Activated naive CD4-positive, alpha-beta T cell (primary cell): ENCODE results near the gene SLC25A53.

Source experiments
- DNase-seq, 4 experiments: peaks; one replicate each; lab custom pipeline; 2025; lab: John Stamatoyannopoulos, UW

Gene SLC25A53, protein sequence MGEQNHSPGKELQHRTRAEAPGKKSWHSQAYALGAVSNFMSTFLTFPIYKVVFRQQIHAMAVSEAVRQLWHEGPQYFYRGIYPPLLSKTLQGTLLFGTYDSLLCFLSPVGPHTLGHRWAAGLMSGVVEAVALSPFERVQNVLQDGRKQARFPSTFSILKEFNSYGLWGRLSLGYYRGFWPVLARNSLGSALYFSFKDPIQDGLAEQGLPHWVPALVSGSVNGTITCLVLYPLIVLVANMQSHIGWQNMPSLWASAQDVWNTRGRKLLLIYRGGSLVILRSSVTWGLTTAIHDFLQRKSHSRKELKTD

DNA sequence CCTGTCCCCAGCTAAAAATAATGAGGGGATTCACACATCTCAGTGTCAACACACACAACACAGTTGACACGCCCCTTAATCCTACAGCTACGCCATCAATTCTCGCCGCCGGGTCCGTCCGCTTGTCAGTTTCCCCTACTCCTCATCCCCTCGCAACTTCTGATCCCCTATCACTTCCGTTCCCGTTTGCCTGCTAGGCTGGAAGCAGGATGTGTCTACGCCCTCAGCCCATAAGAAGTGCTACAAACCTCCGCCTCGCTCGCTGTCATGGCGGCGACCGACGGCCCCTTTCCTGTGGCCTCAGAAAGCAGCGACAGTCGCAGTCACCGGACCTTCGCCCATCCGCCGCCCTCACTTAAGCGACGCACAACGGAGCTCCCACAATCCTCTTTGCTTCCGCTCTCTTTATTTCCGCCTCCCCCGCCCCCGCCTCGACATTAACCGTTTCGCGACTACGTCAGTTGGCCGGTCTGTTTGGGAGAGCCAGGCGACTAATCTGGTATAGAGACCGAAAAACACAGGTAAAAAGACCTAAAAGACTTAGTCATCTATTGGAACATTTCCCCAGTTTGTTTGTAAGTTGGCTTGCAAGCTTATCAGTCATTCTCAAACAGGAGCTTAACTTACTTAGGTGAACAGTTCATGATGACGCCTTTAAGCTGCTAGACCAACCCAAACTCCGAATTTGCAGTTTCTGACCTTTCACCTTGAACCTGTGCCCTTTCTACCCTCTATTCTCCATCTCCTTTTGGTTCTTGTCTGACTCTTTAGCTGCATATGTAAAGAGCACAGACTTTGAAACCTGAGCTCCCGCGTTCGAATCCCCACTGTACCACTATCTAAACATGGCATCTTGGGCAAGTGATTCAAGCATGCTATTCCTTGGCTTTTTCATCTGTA lies at the start of gene SLC25A53:
Gene SLC25A53, minus strand, starts transcription at position 380 of the 900 bp plus-strand sequence. CDS start 51,752 bp downstream, outside the sequence.
- DNase-seq, result peak; percentile 32 to 70 (median 64)

DNA sequence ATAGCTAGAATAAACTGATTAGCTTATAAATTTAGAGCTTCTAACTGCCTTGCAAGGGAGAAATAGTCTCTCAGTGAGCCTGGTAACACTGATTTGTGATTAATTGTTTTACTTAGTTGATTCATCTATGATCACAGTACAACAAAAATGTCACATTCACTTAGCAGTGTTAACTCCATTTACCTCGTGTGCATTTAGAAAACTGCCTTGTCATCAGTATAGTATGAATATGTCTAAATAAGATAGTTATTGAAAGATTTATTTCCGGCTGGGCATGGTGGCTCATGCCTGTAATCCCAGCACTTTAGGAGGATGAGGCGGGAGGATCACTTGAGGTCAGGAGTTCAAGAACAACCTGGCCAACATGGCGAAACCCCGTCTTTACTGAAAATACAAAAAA lies 48.7 kb upstream of the SLC25A53 start:
- DNase-seq, result no peak

DNA sequence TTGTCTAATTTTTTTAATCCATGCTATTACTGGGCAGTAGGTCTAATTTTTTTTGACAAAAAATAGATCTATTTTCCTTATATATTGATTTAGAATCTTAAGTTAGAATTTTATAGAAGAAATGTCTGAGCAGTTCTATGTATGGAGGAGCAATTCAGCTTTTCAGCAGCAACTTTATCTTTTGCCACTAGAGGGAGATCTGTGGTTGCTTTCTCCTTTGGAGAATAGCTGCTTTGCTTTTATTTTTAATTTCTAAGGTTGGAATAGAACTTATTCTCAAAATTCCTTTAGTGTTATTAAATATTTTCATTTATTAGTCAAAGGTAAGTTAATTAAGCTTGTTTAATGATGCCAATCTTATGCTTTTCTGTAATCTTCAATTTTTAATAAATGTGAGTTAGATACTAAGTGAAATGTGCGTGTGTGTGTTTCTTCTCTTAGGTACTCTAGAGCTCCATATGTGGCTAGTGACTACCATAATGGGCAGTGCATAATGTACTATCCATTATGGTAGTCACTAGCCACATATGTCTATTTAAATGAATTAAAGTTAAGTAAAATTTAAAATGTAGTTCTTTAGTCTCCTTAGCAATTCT lies 38.8 kb upstream of the SLC25A53 start:
- no peak for DNase-seq

DNA sequence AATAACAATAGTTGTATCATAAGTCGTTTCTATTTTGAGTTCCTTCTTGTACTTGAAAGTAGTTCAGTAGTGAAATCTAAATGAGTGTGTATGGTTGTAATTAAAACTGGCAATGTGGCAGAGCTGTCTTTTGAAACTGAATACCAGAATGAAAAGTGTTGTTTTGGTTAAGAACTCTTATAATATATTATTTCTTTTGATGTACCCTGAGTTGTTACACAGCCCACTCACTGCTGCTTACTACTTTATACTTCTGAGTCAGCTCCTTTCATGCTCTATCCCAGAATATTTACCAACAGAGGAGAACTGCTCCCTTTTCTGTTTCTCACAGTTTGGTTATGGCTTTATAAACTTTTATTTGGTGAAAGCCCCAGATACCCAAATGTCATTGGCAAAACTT lies 38.2 kb upstream of the SLC25A53 start:
- no peak for DNase-seq

DNA sequence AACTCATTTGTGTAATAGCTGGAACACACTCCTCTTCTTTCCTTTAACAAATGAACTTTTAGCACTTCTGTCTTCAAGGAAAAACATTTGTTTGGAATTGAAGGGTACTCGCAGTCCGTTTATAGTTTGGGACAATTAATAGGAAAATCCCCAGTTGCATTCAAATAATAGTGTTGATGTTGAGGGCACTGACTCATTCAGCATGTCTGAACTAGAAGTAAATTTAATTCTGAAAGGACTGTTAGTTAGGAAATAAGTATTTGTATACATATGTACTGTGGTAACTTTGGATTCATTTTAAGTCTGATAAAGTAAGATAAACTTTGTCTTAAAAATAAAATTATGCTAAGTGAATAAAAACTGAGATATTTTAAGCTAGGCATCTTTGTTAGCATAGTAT lies 36.7 kb upstream of the SLC25A53 start:
- no peak for DNase-seq

DNA sequence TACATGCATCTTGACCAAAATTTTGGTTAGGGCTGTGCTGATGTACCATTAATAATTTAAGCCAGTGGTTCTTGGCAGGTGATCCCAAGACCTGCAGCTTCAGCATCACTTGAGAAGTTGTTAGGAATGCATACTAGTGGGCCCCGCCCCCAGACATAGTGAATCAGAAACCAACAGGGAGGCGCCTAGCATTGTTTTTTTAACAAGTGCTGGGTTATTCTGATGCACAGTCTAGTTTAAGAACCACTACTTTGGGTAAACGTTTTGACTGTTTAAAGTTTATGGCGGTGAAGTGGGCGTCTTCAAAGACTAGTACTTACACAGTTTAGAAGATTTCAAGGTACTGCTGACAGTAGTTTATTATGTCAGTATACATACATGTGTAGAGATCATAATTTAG lies 33.0 kb upstream of the SLC25A53 start:
- no peak for DNase-seq

DNA sequence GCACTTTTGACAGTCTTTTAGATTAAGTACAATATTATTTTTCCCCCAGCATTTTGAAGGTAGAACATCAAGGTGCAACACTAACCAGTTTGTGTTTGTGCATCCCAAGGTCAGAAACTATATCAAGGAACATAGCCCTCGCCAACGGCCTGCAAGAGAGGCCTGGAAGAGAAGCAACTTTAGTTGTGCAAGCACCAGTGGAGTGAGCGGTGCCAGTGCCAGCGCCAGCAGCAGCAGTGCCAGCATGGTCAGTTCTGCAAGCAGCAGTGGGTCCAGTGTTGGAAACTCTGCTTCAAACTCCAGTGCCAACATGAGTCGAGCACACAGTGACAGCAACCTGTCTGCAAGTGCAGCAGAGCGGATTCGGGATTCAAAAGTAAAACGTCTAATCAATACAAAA lies 31.1 kb upstream of the SLC25A53 start:
- DNase-seq, result no peak

DNA sequence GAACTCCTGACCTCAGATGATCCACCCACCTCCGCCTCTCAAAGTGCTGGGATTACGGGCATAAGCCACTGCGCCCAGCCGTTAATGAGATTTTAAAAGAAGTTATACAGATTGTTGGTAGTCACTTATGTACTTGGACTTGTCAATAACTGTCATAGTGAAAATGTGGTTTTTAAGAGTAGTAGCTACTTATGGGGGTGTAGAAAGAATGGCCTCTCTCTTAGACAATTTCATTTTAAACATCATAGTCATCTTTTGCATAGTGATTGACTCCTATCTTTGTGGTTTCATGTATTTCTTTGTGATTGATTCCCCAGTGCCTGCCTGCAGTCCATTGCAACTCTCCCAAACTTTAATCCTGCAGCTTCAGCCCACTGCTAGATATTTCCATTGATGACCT lies 26.9 kb upstream of the SLC25A53 start:
- no peak for DNase-seq

DNA sequence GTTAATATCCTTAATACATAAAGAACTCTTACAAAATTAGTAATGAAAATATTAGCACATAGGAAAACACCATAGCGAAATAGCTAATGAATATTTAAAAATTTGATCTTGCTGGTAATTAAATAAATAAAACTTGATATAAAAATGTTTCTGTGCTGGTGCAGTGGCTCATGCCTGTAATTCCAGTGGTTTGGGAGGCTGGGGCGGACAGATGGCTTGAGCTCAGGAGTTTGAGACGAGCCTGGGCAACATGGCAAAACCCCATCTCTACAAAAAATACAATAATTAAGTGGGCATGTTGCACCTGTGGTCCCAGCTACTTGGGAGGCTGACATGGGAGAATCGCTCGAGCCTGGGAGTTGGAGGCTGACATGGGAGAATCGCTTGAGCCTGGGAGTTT lies 17.0 kb upstream of the SLC25A53 start:
- no peak for DNase-seq

DNA sequence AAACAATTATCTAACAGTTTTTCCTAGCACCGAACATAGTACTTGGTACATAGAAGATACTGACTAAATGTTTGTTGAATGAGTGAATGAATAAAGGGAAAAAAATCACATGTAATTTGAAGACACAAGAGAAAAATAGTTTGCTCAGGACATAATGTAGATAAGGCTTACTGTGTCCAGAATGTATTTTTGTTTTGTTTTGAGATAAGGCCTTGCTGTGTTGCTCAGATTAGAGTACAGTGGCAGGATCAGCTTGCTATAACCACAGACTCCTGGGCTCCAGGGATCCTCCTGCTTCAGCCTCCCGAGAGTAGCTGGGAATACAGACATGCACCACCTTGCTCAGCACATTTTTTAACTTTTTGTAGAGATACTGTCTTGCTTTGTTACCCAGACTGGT lies 16.0 kb upstream of the SLC25A53 start:
- no peak for DNase-seq

DNA sequence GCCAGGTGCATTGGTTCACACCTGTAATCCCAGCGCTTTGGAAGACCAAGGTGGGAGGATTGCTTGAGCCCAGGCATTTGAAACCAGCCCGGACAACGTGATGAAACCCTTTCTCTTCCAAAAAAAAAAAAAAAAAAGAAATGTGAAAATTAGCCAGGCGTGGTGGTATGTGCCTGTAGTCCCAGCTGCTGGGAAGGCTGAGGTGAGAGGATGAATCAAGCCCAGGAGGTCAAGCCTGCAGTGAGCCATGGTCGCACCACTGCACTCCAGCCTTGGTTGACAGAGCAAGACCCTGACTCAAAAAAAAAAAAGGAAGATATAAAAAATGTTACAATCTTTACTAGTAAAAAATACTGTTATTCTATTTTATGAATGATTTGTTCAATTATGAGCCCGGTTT lies 15.3 kb upstream of the SLC25A53 start:
- no peak for DNase-seq

DNA sequence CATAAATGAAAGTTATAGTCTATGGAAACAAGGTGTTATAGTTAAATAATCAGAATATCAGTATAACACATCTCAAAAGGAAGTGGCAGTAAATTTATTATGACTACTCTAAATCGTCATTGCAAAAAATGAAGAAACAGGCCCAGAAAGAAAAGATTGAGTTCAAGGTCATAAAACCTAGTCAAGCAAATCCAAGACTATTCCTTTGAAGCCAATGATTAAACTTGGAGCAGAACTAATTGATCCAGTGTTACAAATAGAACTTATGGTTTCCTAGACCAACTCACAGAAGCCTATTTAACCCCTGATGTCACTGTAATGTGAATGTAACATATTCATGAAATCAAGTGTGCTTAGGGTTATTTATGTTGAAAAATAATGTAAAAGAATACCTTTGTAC lies 11.3 kb upstream of the SLC25A53 start:
- no peak for DNase-seq

DNA sequence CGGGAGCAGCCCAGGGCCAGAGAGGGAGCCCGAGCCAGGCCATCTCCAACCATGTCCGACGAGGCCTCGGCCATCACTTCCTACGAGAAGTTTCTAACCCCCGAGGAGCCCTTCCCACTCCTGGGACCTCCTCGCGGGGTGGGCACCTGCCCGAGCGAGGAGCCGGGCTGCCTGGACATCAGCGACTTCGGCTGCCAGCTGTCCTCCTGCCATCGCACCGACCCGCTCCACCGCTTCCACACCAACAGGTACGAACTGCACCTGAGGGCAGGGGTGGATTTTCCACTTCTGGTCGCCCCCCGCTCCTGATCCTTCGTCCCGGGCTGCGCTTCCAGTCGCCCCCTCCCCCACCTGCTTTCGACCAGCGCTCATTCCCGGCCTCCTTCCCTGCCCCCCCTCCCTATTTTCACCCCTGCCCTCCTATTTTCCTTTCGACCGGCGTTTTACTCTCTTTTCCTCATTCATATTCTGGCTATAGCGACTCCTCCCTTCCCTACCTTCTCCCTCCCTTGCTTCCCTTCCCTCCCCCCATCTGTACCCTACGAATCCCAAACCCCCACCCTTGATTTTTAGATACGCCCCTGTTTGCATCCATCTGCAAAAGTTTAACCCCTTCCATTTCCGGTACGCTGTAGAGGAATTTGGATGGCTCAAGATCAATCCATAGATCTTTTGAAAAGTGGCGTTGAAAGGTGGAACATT lies 10.1 kb upstream of the SLC25A53 start:
- no peak for DNase-seq

DNA sequence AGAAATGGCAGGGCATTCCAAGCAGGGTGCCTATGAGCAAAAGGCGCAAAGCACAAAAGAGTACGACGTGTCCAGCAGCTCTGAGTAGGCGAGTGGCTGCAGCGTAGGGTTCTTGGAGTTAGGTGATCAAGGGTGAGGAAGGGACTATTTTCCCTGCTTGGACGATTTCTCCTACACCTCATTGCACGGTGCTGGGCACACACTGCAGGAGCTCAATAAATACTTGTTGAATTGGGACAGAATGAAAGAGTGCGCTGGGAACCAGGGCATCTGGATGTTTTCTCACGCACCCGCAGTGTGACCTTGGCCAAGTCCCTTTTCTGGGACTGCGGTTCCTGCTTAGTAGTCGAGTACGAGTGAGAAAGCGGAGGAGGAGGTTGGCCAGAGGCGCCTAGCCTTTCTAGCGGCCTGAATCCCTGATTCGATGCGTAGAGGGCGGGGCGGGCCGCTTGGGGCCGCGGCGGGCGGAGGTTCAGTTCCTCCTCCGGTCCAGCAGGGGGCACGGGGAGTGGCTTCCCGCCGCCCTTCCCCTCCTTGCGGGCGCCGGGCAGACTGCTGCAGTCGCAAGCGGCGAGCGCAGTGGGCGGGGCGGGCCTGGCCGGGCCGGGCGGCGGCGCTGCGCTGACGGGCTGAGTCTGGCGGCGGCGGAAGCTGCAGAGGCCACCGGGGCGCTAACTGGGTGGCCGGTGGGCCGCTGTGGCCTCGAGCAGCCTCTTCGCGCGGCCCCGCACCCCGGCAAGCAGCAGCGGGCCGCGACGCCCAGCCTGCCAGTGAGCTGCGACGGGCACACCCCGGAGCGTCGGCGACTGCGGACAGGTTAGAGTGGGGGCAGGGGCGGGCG lies 9.3 kb upstream of the SLC25A53 start, which contains the start of gene FAM199X:
Gene FAM199X, plus strand, starts transcription at position 560 of the 841 bp plus-strand sequence. CDS start 333 bp downstream, outside the sequence.
- DNase-seq, result peak; percentile 60 to 77 (median 64)

DNA sequence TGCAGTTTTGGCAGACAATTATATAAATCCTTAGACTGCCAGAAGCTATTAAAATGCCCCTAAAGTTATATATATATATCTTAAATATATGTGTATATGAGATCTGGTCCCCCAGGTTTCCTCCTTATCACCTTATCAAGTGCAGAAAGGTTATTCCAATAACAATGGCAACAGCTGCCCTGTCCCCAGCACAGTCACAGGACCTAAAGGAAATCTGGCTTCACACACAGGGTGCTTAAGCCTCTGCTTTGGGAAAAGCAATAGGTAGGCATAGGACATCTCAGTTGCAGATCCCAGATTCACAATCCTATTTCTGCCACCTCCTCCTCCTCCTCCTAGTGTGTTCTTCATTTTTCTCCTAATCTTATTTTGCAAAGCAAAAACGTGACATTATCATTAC lies 5.8 kb downstream of the SLC25A53 start:
- DNase-seq, result no peak

DNA sequence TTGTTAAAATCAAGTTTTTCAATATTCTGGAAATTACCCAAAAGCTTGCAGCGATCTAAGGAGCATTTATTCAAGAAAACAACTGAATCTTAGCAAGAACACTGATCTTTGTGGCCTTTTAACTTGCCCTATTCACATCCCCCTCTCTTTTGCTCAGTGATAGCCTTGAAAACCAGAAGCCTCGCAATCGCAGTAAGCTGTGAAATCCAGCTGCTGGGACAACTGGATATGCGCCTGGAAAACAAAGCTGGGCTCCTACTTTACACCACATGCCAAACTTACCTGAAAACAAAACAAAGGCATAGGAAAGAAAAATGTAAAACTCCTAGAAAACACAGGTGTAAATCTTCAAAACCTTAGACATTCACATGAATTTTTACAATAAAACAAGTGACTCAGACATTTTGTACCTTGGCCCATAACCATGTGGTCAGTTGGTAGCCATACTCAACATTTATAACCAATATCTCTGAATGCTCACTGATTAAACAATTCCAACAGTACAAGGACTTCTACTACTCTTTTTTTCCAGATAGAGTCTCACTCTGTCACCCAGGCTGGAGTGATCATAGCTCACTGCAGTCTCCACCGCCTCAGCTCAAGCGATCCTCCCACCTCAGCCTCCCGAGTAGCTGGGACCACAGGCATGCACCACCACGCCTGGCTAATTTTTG lies 15.6 kb downstream of the SLC25A53 start:
- DNase-seq, result no peak

DNA sequence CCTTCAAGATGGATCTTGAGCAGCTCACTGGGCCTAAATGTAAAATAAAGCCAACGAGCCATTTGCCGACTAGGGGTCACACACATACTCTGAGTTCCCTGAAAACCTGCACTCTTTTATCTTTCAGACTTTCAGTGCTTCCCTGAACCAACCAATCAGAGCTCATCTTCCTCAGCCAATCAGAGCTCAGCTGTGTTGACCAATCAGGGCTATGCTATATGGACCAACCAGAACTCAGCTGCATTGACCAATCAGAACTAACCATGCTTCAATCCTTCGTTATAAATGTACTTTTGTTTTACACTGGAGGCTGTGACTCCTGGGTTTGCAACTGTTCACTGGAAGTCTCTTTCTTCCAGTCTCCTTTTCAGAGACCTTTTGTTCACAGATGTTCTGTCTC lies 19.3 kb downstream of the SLC25A53 start:
- DNase-seq, result no peak

DNA sequence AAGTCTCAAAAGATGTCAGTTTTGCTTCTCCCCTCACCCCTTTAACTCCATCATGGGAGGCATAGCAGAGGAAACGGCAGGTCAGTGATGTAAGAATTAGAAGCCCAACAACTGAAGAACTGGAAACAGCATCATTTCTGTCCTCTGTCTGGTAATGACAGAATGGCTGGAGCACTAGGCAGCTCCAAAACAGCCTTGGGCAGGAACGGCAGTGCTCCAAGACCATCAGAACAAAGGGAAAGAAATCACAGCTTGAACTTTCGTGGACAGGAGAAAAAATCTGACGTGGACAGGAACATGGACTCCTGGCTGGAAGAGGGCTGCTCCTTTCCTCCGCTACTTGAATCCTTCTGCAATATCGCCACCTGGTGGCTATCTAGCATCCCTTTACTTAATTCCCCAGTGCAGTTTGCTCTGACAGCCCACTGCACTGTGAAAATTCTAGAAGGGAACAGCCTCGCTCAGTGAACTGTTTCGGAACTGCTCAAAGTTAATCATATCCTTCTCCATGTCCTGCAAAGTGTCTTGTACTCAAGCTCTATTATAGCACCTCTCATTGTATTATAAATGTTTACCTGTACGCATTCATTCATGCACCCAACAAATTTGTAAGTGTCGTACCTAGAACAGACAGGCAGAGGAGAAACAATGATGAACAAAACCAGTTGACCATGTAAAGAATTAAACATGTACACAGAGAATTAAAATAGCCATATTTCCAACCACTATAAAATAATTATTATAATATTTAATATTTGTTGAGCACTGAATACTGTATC lies 20.4 kb downstream of the SLC25A53 start:
- peak in 2 of 4 experiments; percentile 7 to 16 for DNase-seq

DNA sequence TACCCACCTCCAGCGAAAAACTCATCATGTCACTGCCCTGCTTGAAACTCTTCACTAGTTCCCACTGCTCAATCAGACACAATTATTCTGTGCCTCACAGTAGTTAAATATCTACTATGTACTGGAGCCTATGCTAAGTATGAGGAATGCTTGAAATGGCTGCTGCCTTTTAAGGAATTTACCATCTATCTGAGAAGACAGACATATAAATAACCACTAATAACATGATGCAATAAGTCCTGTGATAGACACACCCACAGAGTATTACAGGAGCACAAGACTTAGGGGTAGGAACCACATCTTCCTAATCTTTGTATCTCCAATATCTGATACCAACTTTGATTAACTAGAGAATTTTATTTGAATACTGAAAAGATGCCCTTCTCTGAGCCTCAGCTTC lies 21.1 kb downstream of the SLC25A53 start:
- DNase-seq, result no peak
